GM18861 (cell line): ENCODE measurements around the gene PTPN14.

Source experiments
- ATAC-seq: cut with Tn5 transposase; IDR thresholded peaks from one replicate; pipeline ENCODE4 v1.9.1; 2021; ENCODE audit not compliant: unreplicated experiment

Gene PTPN14

DNA sequence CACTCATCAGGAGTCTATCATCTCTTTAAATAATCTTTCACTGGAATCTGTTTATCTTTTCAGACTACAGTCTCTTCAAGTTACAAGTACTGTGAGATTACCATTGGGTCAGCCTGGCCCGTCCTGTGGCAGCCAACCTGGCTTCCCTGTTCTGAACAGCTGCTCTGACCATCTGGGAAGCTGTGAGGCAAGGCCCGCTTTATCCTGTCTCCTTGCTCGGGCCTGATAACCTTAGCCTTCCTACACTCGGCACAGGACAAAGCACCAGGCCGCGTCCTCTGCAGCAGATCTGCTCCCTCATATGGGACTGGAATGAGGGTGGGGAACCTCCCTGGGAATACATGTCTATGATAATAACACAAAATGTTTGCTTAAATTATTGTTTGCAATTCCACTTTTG is 113.3 kb downstream of the PTPN14 start:
- no peak for ATAC-seq

DNA sequence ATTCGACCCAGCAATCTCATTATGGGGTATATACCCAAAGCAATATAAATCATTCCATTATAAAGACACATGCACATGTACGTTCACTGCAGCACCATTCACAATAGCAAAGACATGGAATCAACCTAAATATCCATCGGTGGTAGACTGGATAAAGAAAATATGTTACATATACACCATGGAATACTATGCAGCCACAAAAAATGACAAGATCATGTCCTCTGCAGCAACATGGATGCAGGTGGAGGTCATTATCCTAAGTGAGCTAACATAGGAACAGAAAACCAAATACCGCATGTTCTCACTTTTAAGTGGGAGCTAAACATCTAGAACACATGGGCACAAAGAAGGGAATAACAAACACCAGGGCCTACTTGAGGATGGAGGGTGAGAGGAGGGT is 115.5 kb downstream of the PTPN14 start:
- no peak for ATAC-seq

DNA sequence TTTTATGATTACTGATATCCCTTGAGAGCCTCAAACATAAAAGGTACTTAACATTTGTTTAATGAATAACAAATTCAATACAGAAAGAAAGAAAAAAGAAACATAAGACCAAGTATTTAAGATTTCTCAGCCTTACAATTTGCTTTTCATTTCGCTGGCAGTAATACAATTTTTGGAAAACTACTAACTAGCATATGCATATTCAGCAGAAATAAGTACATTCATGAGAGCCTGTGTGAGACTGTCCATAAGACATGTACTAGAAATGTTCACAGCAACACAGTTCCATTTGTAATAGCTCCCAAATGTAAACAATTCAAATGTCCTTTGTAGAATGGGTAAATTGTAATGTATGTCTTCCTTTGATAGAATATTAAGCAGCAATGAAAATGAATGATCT is 119.2 kb downstream of the PTPN14 start:
- no peak for ATAC-seq

- no peak for ATAC-seq
These were observed 121.2 kb downstream of the PTPN14 start for GRCh38 chr1:214429951-214430770.

GRCh38 chr1:214427871-214428277 is 123.5 kb downstream of the PTPN14 start:
- ATAC-seq: peak; percentile 98

DNA sequence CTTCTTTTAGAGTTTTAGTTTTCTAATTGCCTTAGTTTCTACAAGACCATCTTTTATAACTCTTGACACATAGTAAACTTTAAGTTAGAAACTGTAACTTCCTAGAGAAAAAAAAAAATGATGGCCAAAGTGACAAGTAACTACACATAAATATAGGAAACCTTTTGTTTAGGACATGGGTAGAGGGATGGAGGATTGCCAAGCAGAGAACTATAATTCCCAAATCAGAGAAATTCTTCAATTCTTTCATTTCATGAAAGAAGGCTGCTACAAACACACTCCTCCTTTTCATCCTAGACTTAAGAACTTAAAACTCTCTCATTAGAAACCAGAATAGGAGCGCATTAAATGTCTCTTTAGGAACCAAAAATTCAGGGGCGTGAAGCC is 125.0 kb downstream of the PTPN14 start:
- no peak for ATAC-seq

- ATAC-seq: no peak
These were observed 125.5 kb downstream of the PTPN14 start for GRCh38 chr1:214425716-214426425.

GRCh38 chr1:214425101-214425500 is 126.3 kb downstream of the PTPN14 start:
- ATAC-seq: no peak

DNA sequence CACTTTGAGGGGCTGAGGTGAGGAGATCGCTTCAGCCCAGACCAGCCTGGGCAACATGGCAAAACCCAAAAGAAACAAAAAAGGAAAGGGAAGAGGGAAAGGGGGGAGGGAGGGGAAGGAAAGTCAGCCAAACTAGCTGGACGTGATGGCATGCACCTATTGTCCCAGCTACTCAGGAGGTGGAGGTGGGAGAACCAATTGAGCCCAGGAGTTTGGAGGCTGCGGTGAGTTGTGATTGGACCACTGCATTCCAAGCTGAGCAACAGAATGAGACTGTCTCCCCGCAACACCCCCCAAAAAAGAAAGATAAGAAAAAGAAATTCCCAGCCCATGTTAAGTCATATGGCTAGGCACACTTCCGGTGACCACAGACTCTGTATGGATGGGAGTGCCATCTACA is 128.4 kb downstream of the PTPN14 start:
- ATAC-seq: no peak

GRCh38 chr1:214422137-214422671 is 129.2 kb downstream of the PTPN14 start:
- ATAC-seq: no peak

DNA sequence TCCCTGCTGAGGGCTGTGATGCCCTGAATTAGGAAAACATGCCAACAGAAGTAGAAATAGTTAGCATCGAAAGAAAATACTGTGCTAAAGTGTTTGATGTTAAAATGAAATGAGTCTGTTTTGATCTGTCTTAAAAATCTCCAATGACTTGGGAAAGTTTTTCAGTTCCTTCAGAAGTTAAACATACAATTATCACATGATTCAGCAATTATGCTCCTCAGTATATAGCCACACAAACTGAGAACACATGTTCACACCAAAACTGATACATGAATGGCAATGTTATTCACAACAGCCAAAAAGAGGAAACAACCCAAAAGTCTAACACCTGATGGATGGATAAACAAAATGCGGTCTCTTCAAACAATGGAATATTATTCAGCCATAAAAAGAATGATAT is 130.6 kb downstream of the PTPN14 start:
- ATAC-seq: no peak

- ATAC-seq: no peak
These were observed 131.1 kb downstream of the PTPN14 start for GRCh38 chr1:214420341-214420740.

GRCh38 chr1:214419650-214420049 is 131.8 kb downstream of the PTPN14 start:
- no peak for ATAC-seq

GRCh38 chr1:214418391-214418790 is 133.0 kb downstream of the PTPN14 start:
- ATAC-seq: no peak

DNA sequence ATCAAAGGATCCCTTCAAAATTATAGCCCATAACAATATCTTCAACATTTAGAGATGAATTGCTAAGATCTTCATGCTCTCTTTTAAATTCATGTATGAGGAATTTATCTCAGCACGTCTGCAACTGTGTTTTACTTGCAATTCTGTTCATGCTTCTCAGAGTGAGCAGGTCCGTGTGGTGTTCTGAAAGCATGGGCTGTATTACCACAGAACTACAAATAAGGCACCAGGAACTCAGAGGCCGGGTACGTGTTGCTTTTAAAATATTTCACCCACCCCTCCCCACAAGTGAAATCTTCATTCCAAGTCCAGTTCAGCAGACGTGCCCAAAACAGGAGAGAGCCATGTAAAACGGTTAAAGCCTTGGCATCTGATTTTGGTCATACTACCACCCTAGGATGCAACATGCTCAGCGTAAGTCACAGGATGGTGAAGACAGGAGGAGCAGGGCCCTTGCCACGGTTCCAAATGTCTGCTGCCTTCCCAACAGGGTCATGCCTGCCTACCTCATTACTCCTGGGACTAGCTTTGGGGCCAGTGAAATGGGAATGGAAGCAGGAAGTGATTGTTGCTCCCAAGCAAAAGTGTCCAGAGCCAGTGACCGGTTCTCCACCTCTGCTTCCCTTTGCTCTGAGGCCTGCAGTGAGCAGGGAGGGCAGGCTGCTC is 133.7 kb downstream of the PTPN14 start:
- ATAC-seq: no peak

GRCh38 chr1:214416858-214417257 is 134.5 kb downstream of the PTPN14 start:
- no peak for ATAC-seq

- no peak for ATAC-seq
These were observed 135.0 kb downstream of the PTPN14 start for GRCh38 chr1:214416417-214416816.

GRCh38 chr1:214415131-214415530 is 136.3 kb downstream of the PTPN14 start:
- ATAC-seq: no peak

DNA sequence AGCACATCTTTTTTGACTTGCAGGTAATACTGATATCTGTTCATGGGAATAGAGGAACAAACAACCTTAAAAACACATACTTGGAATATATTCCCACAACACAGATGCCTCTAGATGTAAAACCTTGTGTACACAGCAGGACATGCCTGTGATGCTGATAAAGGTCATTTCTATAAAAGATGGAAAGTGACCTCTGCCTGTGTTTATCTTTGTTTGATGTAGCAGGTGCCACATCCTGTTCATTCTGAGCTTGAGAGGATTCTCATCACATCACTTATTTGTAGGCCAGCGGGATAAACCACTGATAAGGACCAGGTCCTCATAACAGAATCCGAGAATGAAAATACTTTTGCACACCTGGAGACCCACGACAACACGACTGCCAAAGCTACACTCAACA is 136.7 kb downstream of the PTPN14 start:
- ATAC-seq: no peak

GRCh38 chr1:214413315-214413714 is 138.1 kb downstream of the PTPN14 start:
- no peak for ATAC-seq

- no peak for ATAC-seq
These were observed 146.7 kb downstream of the PTPN14 start for GRCh38 chr1:214404571-214405213.
